ENCODE data around the gene PUM1.

DNA sequence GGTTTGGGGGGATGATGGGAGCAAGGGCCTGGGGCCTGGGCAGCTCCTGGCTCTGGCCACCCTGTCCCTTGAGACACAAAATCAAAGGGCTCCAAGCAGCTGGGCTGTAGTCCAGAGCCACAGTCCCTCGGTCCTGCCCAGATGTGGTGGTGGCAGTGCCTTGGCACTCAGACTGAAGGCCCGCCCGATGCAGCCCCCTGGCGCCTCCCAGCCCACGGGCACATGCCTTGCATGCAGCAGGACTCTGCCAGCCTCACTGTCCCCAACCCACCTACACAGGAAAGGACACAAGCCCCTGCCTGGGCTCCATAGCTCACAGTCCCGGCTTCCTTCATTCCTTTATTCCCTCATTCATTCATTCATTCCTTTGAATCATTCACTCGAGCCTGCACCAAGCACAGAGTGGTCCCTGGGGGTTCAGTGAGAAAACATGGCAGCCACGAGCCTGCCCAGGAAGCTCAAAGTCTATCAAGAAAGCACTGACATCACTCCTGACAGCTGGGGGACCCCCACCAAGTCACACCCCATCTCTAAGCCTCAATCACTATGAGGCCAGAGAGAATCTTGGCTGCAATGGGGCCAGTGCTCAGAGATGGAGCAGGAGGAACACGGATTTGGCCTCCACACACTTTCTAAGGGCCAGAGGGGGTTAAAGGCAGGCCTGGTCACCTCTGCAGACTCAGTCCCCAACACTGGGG lies 162.8 kb downstream of the PUM1 start:
- TF ChIP-seq BCL11A (IDR thresholded peaks at IDR 0.05; ENCODE audit: low read depth in 2 of 2, low read length in 2 of 2): no peak
- TF ChIP-seq, protein P1, sequence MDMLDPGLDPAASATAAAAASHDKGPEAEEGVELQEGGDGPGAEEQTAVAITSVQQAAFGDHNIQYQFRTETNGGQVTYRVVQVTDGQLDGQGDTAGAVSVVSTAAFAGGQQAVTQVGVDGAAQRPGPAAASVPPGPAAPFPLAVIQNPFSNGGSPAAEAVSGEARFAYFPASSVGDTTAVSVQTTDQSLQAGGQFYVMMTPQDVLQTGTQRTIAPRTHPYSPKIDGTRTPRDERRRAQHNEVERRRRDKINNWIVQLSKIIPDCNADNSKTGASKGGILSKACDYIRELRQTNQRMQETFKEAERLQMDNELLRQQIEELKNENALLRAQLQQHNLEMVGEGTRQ (IDR thresholded peaks at IDR 0.05; ENCODE audit: low read length): no peak

Data from H1 (cell line).